OCI-LY7 (cell line): ENCODE data around the gene PSME3IP1. TPM values are rescaled to one million over a fixed set of nuclear protein-coding genes. Genes with fewer than 3 reads are reported as not detected.
A peak's percentile ranks its signal among the peaks of the same experiment; 100 is the strongest.

Experiments
- Bru-seq: library from RNA; stranded (reverse); fragments of 400-500 nt; gene quantifications from one replicate; lab custom pipeline; 2021; lab: Mats Ljungman, UMichigan
- BruChase-seq, 2 experiments: library from RNA; stranded (reverse); fragments of 400-500 nt; gene quantifications; one replicate each; lab custom pipeline; 2021; lab: Mats Ljungman, UMichigan
- BruUV-seq: library from RNA; stranded (reverse); fragments of 400-500 nt; replicated peaks from 2 replicates; lab custom pipeline; 2021; lab: Mats Ljungman, UMichigan
- CTCF ChIA-PET: fragments of 300-600 bp; sonication (Branson Sonifier 250); formaldehyde crosslinking; loops from one replicate; lab custom pipeline; 2022; ENCODE audit warnings: antibody characterized with exemption; ENCODE audit not compliant: unreplicated experiment; lab: Charles Lee
- POLR2A ChIA-PET: fragments of 300-600 bp; sonication (Branson Sonifier 250); formaldehyde crosslinking; loops from one replicate; lab custom pipeline; 2022; ENCODE audit warnings: antibody characterized with exemption; lab: Charles Lee
- DNase-seq: peaks from one replicate; pipeline ENCODE4 v3.0.0-alpha.2; 2015; ENCODE audit warnings: low spot score
- H2AFZ ChIP-seq: fragments of 200-600 bp; sonication (generic), shearing (Covaris generic); 2 replicates; pipeline ENCODE4 v1.6.1; 2014; ENCODE audit warnings: mild to moderate bottlenecking, antibody characterized with exemption, low read length, moderate library complexity
- H3K27ac ChIP-seq: fragments of 200-600 bp; sonication (generic); 2 replicates; pipeline ENCODE4 v1.5.1; 2014; ENCODE audit warnings: mixed run types, low read depth, mild to moderate bottlenecking, moderate library complexity, low read length, inconsistent platforms; ENCODE audit not compliant: poor library complexity, severe bottlenecking
- H3K36me3 ChIP-seq: fragments of 200-600 bp; sonication (generic); 2 replicates; pipeline ENCODE4 v1.6.1; 2014; ENCODE audit warnings: mild to moderate bottlenecking, antibody characterized with exemption, low read length, moderate library complexity, mixed read lengths; ENCODE audit not compliant: insufficient read depth
- H3K4me1 ChIP-seq: fragments of 200-600 bp; sonication (generic); 2 replicates; pipeline ENCODE4 v1.5.1; 2014; ENCODE audit warnings: mild to moderate bottlenecking, low read length; ENCODE audit not compliant: insufficient read depth, poor library complexity, severe bottlenecking
- H3K4me2 ChIP-seq: fragments of 200-600 bp; sonication (generic); 2 replicates; pipeline ENCODE4 v1.6.1; 2014; ENCODE audit warnings: mild to moderate bottlenecking, low read length
- H3K4me3 ChIP-seq: fragments of 200-600 bp; sonication (generic); 2 replicates; pipeline ENCODE4 v1.5.1; 2014; ENCODE audit warnings: mild to moderate bottlenecking, low read depth, low read length; ENCODE audit not compliant: poor library complexity, severe bottlenecking
- H3K79me2 ChIP-seq: fragments of 200-600 bp; sonication (generic); 2 replicates; pipeline ENCODE4 v1.6.1; 2016; ENCODE audit warnings: low read depth, mild to moderate bottlenecking, low read length, moderate library complexity, mixed read lengths; ENCODE audit not compliant: insufficient read depth
- H3K9me2 ChIP-seq: fragments of 200-600 bp; sonication (generic); 2 replicates; pipeline ENCODE4 v1.6.1; 2016; ENCODE audit warnings: mild to moderate bottlenecking, low read length, mixed read lengths; ENCODE audit not compliant: insufficient read depth
- H3K9me3 ChIP-seq: fragments of 200-600 bp; sonication (generic); 2 replicates; pipeline ENCODE4 v1.6.1; 2014; ENCODE audit warnings: mild to moderate bottlenecking, mixed run types, low read length, mixed read lengths
- H4K20me1 ChIP-seq: fragments of 200-600 bp; sonication (generic); 2 replicates; pipeline ENCODE4 v1.6.1; 2014; ENCODE audit warnings: mild to moderate bottlenecking, antibody characterized with exemption, low read length, moderate library complexity, mixed read lengths; ENCODE audit not compliant: insufficient read depth
- EZH2phosphoT487 ChIP-seq: fragments of 200-600 bp; sonication (generic); IDR thresholded peaks from 2 replicates; pipeline ENCODE4 v1.6.1; 2018; ENCODE audit warnings: low read depth, borderline replicate concordance, mild to moderate bottlenecking, mixed run types, antibody characterized with exemption, low read length, moderate library complexity, mixed read lengths
- intact Hi-C: fragments of 100-400 bp; cut with micrococcal nuclease; formaldehyde crosslinking; loops from one replicate; pipeline ENCODE4 v1.10.0; 2022; ENCODE audit not compliant: unreplicated experiment
- long read RNA-seq: library from polyadenylated mRNA; stranded (forward); transcript quantifications from one replicate; pipeline ENCODE4 v2.0.0, GENCODE V29; 2022
- total RNA-seq, 2 experiments: library from RNA; depleted of rRNA in 1 of 2; stranded (reverse); fragments of >200 nt in 1 of 2; shearing (Covaris generic) in 1 of 2; gene quantifications; 2 replicates each; pipeline ENCODE4 v1.2.3, GENCODE V29; 2014 to 2022
- TF ChIP-seq, protein P1 (sequence below): fragments of 200-600 bp; sonication (generic); conservative IDR thresholded peaks from 2 replicates; pipeline ENCODE4 v1.5.1; 2014; ENCODE audit warnings: mild to moderate bottlenecking, antibody characterized with exemption, low read length, moderate library complexity, mixed read lengths

The PSME3IP1 gene, protein sequence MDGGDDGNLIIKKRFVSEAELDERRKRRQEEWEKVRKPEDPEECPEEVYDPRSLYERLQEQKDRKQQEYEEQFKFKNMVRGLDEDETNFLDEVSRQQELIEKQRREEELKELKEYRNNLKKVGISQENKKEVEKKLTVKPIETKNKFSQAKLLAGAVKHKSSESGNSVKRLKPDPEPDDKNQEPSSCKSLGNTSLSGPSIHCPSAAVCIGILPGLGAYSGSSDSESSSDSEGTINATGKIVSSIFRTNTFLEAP
- total RNA-seq (2014; rRNA removed; shearing (Covaris generic)) = 89.5 and 111 TPM in 2 replicates
- 152 and 157 TPM in 2 replicates for total RNA-seq (2022)
- percentile 90 among the genes with signal in this experiment for Bru-seq, nascent RNA
- BruChase-seq, experiment 1, labeled RNA remaining after a 6-hour chase = percentile 94 among the genes with signal in this experiment
- BruChase-seq, experiment 2, labeled RNA remaining after a 2-hour chase = percentile 93 among the genes with signal in this experiment
- long read RNA-seq, transcript FAM192A-201 (7 exons, 2,848 nt) = major isoform, 63 of 148 reads
- long read RNA-seq, transcript FAM192A-218 (7 exons, 1,086 nt) = minor isoform, 21 of 148 reads
- long read RNA-seq, partial matches to known transcripts = 12 of 148 reads
- long read RNA-seq, other reads (novel, unspliced or antisense) = 51 of 148 reads

DNA sequence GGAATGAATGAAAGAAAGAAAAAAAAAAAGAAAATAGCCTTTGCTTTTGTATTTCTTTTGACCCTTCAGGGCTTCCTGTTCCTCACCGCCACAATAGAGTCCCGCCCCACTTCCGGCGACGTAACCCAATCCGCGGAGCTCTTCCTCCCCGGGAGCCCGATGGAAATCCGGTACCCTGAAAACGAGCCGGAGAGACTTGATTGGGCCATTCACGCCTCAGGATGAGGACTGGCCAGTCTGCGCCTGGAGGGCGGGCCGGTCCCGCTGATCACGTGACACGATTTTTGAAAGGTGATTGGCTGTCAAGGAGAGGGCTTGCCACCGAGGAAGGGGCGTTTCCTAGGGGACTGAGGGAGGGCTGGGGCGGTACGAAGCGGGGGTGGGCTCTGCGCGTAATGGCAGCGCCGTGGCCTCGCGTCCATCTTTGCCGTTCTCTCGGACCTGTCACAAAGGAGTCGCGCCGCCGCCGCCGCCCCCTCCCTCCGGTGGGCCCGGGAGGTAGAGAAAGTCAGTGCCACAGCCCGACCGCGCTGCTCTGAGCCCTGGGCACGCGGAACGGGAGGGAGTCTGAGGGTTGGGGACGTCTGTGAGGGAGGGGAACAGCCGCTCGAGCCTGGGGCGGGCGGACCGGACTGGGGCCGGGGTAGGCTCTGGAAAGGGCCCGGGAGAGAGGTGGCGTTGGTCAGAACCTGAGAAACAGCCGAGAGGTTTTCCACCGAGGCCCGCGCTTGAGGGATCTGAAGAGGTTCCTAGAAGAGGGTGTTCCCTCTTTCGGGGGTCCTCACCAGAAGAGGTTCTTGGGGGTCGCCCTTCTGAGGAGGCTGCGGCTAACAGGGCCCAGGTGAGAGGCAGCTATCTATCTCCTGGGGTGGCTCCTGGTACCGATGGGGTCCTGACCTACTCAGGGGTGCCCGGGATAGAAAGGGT is at the start of gene PSME3IP1, which contains the start of gene RSPRY1:
PSME3IP1 (minus strand) TSS at position 95 of the 927 bp plus-strand sequence. CDS start 12,185 bp downstream, outside the sequence.
RSPRY1 (plus strand) TSS at position 385 of the 927 bp plus-strand sequence. CDS start 18,330 bp downstream, outside the sequence.
- peak within 1 kb of the TSS; percentile 83 for H3K4me2 ChIP-seq
- intact Hi-C loops = loop anchor here (5.0 to 10.0 kb wide), 3 partner anchors 61 to 229 kb away; partner anchors contain the start of gene ARL2BP
- H3K4me1 ChIP-seq = peaks cover 30% of the 10 kb centered on the region
- peaks cover 10% of the 10 kb centered on the region for H3K36me3 ChIP-seq
- no peaks in the 10 kb centered on the region for H3K9me3 ChIP-seq
- no peaks in the 10 kb centered on the region; the same call in 1 of the 2 replicates for H4K20me1 ChIP-seq
- H2AFZ ChIP-seq = peak within 1 kb of the TSS; percentile 61; the same call in 1 of the 2 replicates
- no peak for TF ChIP-seq EZH2phosphoT487
- TF ChIP-seq, protein P1, sequence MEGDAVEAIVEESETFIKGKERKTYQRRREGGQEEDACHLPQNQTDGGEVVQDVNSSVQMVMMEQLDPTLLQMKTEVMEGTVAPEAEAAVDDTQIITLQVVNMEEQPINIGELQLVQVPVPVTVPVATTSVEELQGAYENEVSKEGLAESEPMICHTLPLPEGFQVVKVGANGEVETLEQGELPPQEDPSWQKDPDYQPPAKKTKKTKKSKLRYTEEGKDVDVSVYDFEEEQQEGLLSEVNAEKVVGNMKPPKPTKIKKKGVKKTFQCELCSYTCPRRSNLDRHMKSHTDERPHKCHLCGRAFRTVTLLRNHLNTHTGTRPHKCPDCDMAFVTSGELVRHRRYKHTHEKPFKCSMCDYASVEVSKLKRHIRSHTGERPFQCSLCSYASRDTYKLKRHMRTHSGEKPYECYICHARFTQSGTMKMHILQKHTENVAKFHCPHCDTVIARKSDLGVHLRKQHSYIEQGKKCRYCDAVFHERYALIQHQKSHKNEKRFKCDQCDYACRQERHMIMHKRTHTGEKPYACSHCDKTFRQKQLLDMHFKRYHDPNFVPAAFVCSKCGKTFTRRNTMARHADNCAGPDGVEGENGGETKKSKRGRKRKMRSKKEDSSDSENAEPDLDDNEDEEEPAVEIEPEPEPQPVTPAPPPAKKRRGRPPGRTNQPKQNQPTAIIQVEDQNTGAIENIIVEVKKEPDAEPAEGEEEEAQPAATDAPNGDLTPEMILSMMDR = no peak
- DNase-seq = peak; percentile 99
- no TSS peak for BruUV-seq
- H3K27ac ChIP-seq = peak within 1 kb of the TSS; percentile 60
- ChIA-PET CTCF (interaction anchor here (0.7 kb wide), 1 partner anchor 77 kb away, joined by 3 read pairs; no protein-coding TSS in a partner anchor), POLR2A (interaction anchor here (0.6 to 1.3 kb wide), 12 partner anchors 8 to 212 kb away, joined by 3 to 7 read pairs (median 3); no protein-coding TSS in a partner anchor)
- no peaks in the 10 kb centered on the region for H3K9me2 ChIP-seq
- H3K79me2 ChIP-seq = peaks cover 90% of the 10 kb centered on the region
- H3K4me3 ChIP-seq = peak within 1 kb of the TSS; percentile 87

GRCh38 chr16:57235128-57236021 is 49.5 kb upstream of the PSME3IP1 start:
- peak overlapping the region; percentile 69 for H3K4me2 ChIP-seq
- no peaks in the 10 kb centered on the region for H4K20me1 ChIP-seq
- H3K9me3 ChIP-seq = no peaks in the 10 kb centered on the region; the same call in 1 of the 2 replicates
- intact Hi-C loops = no loop called here
- H3K4me3 ChIP-seq = peak overlapping the region; percentile 33
- H2AFZ ChIP-seq = peak overlapping the region; percentile 53
- POLR2A ChIA-PET = interaction anchor here (0.6 to 2.5 kb wide), 7 partner anchors 10 to 53 kb away, joined by 3 to 12 read pairs (median 4); partner anchors contain the start of genes ARL2BP, PSME3IP1 and RSPRY1
- no peaks in the 10 kb centered on the region for H3K9me2 ChIP-seq
- H3K27ac ChIP-seq = peak overlapping the region; percentile 88
- H3K36me3 ChIP-seq = peaks cover 88% of the 10 kb centered on the region
- TF ChIP-seq, protein P1 = no peak
- no peak for TF ChIP-seq EZH2phosphoT487
- CTCF ChIA-PET = interaction anchor here (0.7 kb wide), 1 partner anchor 51 kb away, joined by 3 read pairs; no protein-coding TSS in a partner anchor
- BruUV-seq = no TSS peak
- H3K79me2 ChIP-seq = no peaks in the 10 kb centered on the region
- H3K4me1 ChIP-seq = peaks cover 28% of the 10 kb centered on the region
- peak; percentile 72 for DNase-seq
